Lung (tissue), 12 donors: Measurements from ENCODE around the gene SHISA3. TPM values are rescaled to one million over a fixed set of nuclear protein-coding genes. Genes with fewer than 3 reads are reported as not detected.

Source experiments
- ATAC-seq: fragments of 200-7000 bp; cut with Tn5 transposase; one replicate; pipeline ENCODE4 v1.9.1; 2020; ENCODE audit warnings: moderate number of reproducible peaks; ENCODE audit not compliant: insufficient read depth, low FRiP score
- DNase-seq, 3 donors: peaks; one replicate each; pipeline ENCODE4 v3.0.0-alpha.2; 2013 to 2017
- H3K27ac ChIP-seq, 2 donors: one replicate each; pipeline ENCODE4 v1.5.1; 2013; ENCODE audit warnings: mild to moderate bottlenecking in 2 of 2, moderate library complexity in 2 of 2, control low read depth in 1 of 2, inconsistent platforms in 1 of 2, low read depth in 1 of 2, low read length in 1 of 2
- H3K27me3 ChIP-seq, 3 donors: one replicate each; pipeline ENCODE4 v1.5.1; 2013; ENCODE audit warnings: low read length in 2 of 3; ENCODE audit not compliant: control insufficient read depth in 3 of 3, insufficient read depth in 3 of 3
- H3K36me3 ChIP-seq, 4 donors: one replicate each; pipeline ENCODE4 v1.5.1; 2013; ENCODE audit warnings: low read length in 4 of 4, mild to moderate bottlenecking in 1 of 4, moderate library complexity in 1 of 4; ENCODE audit not compliant: control insufficient read depth in 4 of 4, insufficient read depth in 4 of 4
- H3K4me1 ChIP-seq, 5 donors: one replicate each; pipeline ENCODE4 v1.5.1; 2013; ENCODE audit warnings: low read length in 5 of 5, mild to moderate bottlenecking in 2 of 5, moderate library complexity in 1 of 5; ENCODE audit not compliant: control insufficient read depth in 5 of 5, insufficient read depth in 5 of 5
- H3K4me3 ChIP-seq: one replicate; pipeline ENCODE4 v1.5.1; 2013; ENCODE audit warnings: mild to moderate bottlenecking, control low read depth, moderate library complexity
- H3K9ac ChIP-seq, 2 donors: one replicate each; pipeline ENCODE4 v1.5.1; 2013; ENCODE audit warnings: low read length in 2 of 2, control low read depth in 1 of 2; ENCODE audit not compliant: insufficient read depth in 1 of 2
- H3K9me3 ChIP-seq, 4 donors: one replicate each; pipeline ENCODE4 v1.5.1; 2013; ENCODE audit warnings: low read length in 3 of 4, mild to moderate bottlenecking in 1 of 4, moderate library complexity in 1 of 4; ENCODE audit not compliant: control insufficient read depth in 4 of 4, insufficient read depth in 3 of 4
- WGBS, 2 donors: extraction: QIAGEN DNeasy Blood & Tissue Kit; methylation state at CpG; one replicate each; pipeline ENCODE4 v1.1.7; 2013; 5-methylcytosine and 5-hydroxymethylcytosine counted together
- polyA plus RNA-seq, 2 donors: library from polyadenylated mRNA; stranded (reverse); fragments of 200-250 nt; gene quantifications; one replicate each; pipeline ENCODE4 v1.2.1, GENCODE V29; 2013
- total RNA-seq, 2 donors: library from RNA; depleted of rRNA in 1 of 2; stranded (reverse); fragments of >200 nt in 1 of 2; gene quantifications; one replicate each; pipeline ENCODE4 v1.2.1, GENCODE V29; 2014 to 2021
- TF ChIP-seq, protein P1 (sequence below): IDR thresholded peaks from 2 replicates; pipeline ENCODE4 v1.5.1; 2012; ENCODE audit warnings: mild to moderate bottlenecking; ENCODE audit errors: control extremely low read depth, extremely low read depth
- donor health status: control.
- donor health status: control.
- donor health status: Bipolar disorder and iron deficiency.
- donor health status: healthy.
- donor health status: DM: yes; HTN: yes; CAD: no.

SHISA3 gene
- total and polyA plus RNA-seq, 4 donors, result 1.00 to 13.5 (median 2.0) TPM

DNA sequence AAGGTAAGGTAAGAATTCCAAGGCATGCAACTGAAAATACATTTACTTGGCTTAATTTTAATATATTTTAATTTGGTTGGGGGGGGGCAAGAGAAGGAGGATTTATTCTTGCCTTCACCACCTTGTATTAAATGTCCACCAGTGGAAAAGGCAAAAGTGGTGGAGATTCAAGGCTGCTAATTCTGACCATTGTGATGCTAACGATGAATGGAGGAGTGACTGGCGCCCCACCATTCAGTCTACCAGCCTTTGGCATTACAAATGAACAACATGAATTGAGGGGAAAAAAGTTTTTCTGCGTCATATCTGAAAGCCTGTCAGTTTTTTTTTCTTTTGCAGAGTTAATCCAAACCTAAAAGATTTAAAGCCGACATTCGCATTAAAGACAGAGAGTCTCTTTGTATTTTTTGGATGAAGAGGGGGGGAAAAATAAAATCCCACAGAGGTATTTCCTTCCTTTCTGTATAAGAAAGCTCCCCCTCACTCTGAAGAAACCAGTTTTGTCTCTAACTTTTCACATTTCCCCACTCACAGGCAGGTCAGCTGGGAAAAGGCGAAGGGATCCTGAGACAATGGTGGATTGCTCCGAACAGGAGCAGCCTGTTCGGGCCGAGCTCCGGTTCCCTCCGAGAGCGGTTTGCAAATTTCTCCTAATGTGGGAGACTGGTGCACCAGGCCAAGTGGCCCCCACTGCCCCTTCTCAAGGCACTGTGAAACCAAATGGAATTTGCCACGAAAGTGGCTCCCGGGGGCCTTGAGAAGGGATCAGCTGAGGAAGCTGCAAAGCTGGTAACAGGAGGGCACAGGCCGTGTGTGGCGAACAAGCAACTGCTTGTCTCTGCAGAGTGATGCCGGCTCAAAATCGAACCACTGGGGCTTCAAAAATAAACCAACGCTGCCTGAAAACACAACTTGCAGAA is 28.1 kb downstream of the SHISA3 start:
- TF ChIP-seq, protein P1, sequence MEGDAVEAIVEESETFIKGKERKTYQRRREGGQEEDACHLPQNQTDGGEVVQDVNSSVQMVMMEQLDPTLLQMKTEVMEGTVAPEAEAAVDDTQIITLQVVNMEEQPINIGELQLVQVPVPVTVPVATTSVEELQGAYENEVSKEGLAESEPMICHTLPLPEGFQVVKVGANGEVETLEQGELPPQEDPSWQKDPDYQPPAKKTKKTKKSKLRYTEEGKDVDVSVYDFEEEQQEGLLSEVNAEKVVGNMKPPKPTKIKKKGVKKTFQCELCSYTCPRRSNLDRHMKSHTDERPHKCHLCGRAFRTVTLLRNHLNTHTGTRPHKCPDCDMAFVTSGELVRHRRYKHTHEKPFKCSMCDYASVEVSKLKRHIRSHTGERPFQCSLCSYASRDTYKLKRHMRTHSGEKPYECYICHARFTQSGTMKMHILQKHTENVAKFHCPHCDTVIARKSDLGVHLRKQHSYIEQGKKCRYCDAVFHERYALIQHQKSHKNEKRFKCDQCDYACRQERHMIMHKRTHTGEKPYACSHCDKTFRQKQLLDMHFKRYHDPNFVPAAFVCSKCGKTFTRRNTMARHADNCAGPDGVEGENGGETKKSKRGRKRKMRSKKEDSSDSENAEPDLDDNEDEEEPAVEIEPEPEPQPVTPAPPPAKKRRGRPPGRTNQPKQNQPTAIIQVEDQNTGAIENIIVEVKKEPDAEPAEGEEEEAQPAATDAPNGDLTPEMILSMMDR, result no peak
- no peak for DNase-seq
- no peak overlapping the region for H3K9ac ChIP-seq
- no peaks in the 10 kb centered on the region for H3K27me3 ChIP-seq
- H3K36me3 ChIP-seq, result peaks cover 0 to 9% (median 1%) of the 10 kb centered on the region in 4 donors
- no peaks in the 10 kb centered on the region for H3K4me1 ChIP-seq
- H3K4me3 ChIP-seq, result no peak overlapping the region
- H3K9me3 ChIP-seq, result no peaks in the 10 kb centered on the region
- ATAC-seq, result no peak
- 93 to 94% methylated on average over 19 of the region's 19 CpGs for WGBS, 2 donors
- H3K27ac ChIP-seq, result no peak overlapping the region

DNA sequence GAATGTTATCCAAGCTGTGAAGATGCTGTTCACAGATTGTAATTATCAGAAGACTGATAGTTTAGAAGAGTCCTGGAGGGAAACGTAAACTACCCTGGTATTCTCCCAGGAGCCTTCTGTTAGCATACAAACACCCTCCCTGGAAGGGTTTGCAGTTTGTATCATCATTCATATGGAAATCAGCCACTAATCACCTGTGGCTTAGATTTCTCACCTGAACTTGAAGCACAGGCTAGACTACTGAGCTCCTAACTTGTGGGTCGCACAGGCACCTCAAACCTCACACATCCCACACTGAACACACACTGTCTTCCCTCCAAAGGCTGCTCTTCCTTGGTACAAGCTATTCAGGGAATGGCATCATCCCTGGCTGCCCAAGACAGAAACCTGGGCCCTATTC is 30.7 kb downstream of the SHISA3 start:
- no peaks in the 10 kb centered on the region for H3K27me3 ChIP-seq
- WGBS, 2 donors, result 91 to 92% methylated on average over 2 of the region's 2 CpGs
- no peak overlapping the region for H3K9ac ChIP-seq
- H3K36me3 ChIP-seq, result peaks cover 0 to 8% (median 0%) of the 10 kb centered on the region in 4 donors
- TF ChIP-seq, protein P1, result no peak
- no peaks in the 10 kb centered on the region for H3K4me1 ChIP-seq
- H3K9me3 ChIP-seq, result no peaks in the 10 kb centered on the region
- no peak overlapping the region for H3K4me3 ChIP-seq
- H3K27ac ChIP-seq, result no peak overlapping the region
- DNase-seq (no peak), ATAC-seq (no peak)

DNA sequence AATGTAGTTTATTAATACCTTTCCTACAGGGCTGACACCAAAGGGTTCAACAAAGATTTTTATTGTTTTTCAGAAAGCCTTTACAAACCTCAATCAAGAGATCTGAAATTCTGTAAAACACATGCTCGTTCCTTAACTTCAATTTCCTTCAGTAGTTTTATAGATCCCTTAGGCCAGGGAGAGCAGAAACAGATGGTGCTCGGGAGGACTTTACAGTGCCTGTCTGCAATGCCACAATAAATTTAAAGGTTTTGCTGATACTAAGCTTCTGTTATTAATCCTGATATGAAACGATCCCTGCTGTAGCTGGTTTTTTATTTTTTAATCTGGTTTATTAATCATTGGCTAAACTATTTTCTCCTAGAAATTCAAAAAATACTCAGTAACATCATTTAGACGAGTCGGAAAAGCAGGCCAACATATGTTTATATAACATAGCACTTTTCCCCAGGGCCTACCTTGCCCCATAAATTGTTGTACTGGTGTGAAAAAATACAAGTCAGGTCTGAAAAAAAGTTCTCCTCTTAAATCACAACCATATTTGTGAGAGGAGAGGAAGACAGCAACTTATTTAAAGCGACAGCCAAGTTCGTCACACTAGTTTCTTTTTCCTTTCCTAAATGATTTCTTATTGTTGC is 39.8 kb downstream of the SHISA3 start:
- DNase-seq (no peak), ATAC-seq (no peak)
- Histone ChIP-seq H3K27me3 (no peaks in the 10 kb centered on the region), H3K4me1 (no peaks in the 10 kb centered on the region), H3K27ac (no peak overlapping the region), H3K36me3 (peaks cover 0 to 21% (median 8%) of the 10 kb centered on the region in 4 donors), H3K4me3 (no peak overlapping the region), H3K9ac (no peak overlapping the region), H3K9me3 (no peaks in the 10 kb centered on the region)
- TF ChIP-seq, protein P1, result no peak
- 94% methylated on average over 7 of the region's 7 CpGs for WGBS, 2 donors
